Ammon's horn (tissue), 1 donor: ENCODE measurements around the gene LPCAT3.
A peak's percentile ranks its signal among the peaks of the same experiment; 100 is the strongest.

ENCODE experiments used
- DNase-seq: peaks from one replicate; pipeline ENCODE4 v3.0.0-alpha.2; 2016; ENCODE audit warnings: low spot score

The LPCAT3 gene

GRCh38 chr12:6952863-6953441 lies 65.3 kb downstream of the LPCAT3 start:
- no peak for DNase-seq

- DNase-seq = no peak
Measured at GRCh38 chr12:6952121-6952862, 66.0 kb downstream of the LPCAT3 start.

DNA sequence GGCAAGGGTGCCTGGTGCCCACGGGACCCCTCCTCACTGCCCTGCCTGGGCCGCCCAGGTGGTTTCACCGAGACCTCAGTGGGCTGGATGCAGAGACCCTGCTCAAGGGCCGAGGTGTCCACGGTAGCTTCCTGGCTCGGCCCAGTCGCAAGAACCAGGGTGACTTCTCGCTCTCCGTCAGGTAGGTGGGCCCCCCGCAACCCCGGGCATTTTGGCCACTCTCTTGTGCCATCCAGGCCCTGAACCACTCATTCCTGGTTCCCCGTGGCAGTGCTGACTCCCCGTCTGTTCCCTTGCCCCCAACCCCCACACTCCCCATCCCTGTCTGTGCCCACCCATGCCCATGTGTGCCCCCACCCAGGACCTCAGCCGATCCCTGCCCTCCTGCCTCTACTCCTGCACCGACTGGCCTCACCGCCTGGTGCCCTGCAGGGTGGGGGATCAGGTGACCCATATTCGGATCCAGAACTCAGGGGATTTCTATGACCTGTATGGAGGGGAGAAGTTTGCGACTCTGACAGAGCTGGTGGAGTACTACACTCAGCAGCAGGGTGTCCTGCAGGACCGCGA lies 66.6 kb downstream of the LPCAT3 start:
- no peak for DNase-seq

DNA sequence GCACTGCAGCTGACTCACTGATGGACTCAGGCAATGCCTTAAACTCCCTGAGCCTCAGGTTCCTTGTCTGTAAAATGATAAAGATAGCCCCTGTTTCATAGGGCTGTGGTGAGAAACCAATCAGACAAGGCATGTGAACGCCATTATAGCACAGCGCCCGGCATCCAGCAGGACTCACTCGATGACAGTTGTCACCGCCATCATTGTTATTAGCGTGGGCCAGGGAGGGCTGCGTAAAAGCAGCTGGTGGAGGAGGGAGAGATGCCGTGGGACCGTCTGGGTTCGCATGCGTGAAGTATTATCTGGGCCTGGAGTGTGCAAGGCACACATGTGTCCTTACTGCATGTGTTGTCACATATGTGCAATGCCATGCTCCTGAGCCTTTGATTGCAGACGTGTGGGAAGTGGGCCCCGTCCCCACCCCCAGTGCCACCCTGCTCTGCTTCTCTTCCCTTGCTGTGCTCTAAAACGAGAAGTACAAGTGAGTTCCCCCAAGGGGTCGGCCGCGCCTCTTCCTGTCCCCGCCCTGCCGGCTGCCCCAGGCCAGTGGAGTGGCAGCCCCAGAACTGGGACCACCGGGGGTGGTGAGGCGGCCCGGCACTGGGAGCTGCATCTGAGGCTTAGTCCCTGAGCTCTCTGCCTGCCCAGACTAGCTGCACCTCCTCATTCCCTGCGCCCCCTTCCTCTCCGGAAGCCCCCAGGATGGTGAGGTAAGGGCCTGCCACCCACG lies 67.3 kb downstream of the LPCAT3 start, which contains the start of gene PTPN6:
PTPN6 (plus strand) TSS at position 546 of the 730 bp plus-strand sequence; CDS start at position 703, 157 bp downstream.
- DNase-seq = peak; percentile 69

GRCh38 chr12:6950401-6950801 lies 67.9 kb downstream of the LPCAT3 start:
- DNase-seq = no peak

DNA sequence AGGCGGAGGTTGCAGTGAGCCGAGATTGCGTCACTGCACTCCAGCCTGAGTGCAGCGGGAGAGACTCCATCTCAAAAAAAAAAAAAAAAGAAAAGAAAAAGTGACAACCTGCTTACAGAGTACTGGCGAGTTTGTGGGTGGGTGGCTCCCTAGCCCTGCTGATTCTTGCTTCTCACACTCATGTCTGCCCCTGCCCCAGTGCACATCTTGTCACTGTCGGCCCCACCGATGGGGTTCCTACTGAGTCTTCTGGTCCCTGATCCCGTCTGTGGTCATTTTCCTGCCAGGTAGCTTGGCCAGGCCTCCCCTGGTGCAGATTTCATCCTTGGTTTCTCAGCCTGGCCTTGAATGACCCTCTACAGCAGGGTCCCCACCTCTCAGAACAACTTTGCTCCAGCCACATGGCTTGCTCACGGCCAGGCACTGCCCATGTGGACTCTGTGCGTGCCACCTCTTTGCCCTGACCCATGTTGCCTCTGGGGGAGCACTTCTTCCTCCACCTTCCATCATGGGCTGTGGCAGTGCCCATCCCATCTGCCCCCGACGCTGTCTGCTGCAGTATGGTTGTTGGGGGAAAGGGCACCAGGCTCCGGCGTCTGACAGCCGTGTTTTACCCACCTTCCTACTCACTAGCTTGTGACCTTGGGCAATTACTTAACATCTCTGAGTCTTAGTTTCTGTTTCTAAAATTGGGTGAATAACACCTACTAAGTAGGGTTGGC lies 69.2 kb downstream of the LPCAT3 start:
- no peak for DNase-seq

GRCh38 chr12:6947615-6948014 lies 70.7 kb downstream of the LPCAT3 start:
- DNase-seq = no peak

- no peak for DNase-seq
Measured at GRCh38 chr12:6946920-6947374, 71.3 kb downstream of the LPCAT3 start.

GRCh38 chr12:6946033-6946919 lies 72.0 kb downstream of the LPCAT3 start:
- DNase-seq = no peak

DNA sequence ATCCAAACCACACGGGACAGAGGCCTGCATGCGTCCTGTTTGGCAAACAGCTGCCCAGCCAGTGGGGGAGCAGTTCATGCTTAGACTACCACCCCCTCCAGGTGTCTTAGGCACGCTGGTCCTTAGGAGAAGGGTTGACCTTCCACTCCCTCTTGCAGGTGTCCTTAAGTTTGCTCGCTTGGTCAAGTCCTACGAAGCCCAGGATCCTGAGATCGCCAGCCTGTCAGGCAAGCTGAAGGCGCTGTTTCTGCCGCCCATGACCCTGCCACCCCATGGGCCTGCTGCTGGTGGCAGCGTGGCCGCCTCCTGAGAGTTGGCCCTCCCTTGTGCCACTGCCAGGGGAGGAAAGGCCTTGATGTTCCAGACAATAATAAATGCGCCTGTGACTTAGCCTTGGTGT lies 72.7 kb downstream of the LPCAT3 start:
- no peak for DNase-seq

DNA sequence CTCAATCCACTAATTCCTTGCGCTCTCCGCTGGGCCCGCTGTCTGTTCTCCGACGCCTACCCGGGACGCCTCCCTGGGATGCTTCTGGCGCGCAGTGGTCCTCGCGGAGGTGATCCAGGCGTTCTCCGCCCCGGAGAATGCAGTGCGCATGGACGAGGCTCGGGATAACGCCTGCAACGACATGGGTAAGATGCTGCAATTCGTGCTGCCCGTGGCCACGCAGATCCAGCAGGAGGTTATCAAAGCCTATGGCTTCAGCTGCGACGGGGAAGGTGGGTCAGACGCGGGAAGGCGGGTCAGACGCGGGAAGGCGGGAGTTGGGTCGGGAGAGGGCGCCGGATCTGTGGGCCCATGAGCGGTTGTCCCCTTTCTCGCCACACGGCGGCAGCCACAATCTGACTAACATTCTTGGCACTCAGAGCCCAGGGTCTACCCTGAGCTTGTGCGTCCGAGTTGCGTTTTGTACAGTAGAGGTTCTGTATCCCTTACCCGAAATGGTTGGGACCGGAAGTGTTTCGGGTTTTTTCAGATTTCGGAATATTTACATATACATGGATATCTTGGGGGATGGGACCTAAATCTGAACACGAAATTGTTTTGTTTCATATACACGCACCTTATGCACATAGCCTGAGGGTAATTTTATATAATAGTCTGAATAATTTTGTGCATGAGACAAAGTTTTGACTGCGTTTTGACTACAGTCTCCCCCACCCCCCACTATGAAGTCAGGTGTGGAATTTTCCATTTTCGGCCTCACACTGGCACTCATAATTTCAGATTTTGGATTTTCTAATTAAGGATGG lies 73.7 kb downstream of the LPCAT3 start:
- peak; percentile 95 for DNase-seq

DNA sequence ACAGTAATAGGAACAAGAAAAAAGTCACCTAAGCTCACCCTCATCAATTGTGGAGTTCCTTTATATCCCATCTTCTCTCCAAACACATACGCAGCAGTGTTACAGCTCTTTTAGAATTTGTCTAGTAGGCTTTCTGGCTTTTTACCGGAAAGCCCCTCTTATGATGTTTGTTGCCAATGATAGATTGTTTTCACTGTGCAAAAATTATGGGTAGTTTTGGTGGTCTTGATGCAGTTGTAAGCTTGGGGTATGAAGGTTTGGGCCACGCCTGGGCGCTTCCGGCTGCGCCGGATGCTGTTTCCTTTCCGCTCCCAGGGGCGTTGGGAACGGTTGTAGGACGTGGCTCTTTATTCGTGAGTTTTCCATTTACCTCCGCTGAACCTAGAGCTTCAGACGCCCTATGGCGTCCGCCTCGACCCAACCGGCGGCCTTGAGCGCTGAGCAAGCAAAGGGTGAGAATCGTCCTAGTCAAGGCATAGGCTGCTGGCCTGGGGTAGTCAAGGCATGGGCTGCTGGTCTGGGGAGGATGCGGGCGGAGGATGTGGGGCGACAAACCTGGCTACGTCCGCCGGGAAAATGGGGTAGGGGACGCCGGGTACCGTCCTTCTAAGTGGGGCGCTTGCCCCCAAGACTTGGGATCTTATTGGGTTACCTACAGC lies 74.4 kb downstream of the LPCAT3 start, which contains the start of the genes C12orf57 and RNU7-1:
C12orf57 (plus strand) TSS at position 301 of the 659 bp plus-strand sequence; CDS start at position 401, 100 bp downstream.
RNU7-1 (plus strand) TSS at position 95 of the 659 bp plus-strand sequence.
- peak; percentile 70 for DNase-seq

DNA sequence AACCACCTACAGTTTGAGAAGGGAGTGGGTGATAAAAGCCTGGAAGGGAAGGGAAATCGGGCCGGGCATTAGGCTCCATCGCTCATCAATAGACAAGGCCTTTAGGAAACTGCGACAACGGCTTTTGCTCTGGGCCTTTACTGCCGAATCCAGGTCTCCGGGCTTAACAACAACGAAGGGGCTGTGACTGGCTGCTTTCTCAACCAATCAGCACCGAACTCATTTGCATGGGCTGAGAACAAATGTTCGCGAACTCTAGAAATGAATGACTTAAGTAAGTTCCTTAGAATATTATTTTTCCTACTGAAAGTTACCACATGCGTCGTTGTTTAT lies 74.9 kb downstream of the LPCAT3 start:
- peak; percentile 96 for DNase-seq

- no peak for DNase-seq
Measured at GRCh38 chr12:6942331-6942665, 76.0 kb downstream of the LPCAT3 start.

DNA sequence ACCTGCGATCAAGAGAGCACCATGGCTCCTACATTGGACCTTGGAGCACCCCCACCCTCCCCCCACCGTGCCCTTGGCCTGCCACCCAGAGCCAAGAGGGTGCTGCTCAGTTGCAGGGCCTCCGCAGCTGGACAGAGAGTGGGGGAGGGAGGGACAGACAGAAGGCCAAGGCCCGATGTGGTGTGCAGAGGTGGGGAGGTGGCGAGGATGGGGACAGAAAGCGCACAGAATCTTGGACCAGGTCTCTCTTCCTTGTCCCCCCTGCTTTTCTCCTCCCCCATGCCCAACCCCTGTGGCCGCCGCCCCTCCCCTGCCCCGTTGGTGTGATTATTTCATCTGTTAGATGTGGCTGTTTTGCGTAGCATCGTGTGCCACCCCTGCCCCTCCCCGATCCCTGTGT lies 76.5 kb downstream of the LPCAT3 start:
- DNase-seq = no peak

- no peak for DNase-seq
Measured at GRCh38 chr12:6941267-6941666, 77.0 kb downstream of the LPCAT3 start.

DNA sequence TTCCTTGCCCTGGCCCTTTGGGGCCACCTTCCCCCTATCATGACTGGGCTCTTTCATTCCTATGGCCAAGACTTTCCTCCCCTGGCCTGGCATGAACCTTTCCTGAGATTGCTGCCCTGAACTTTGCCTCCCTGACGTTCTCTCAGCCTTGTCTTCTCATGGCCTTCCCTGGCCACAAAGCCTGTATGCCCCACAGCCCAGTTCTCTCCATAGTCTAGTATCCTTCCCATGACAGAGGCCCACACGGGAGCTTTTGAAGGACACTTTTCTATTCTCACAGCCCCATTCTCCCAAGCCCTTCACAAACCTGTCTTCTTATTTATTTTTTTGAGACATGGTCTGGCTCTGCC lies 79.1 kb downstream of the LPCAT3 start:
- no peak for DNase-seq

DNA sequence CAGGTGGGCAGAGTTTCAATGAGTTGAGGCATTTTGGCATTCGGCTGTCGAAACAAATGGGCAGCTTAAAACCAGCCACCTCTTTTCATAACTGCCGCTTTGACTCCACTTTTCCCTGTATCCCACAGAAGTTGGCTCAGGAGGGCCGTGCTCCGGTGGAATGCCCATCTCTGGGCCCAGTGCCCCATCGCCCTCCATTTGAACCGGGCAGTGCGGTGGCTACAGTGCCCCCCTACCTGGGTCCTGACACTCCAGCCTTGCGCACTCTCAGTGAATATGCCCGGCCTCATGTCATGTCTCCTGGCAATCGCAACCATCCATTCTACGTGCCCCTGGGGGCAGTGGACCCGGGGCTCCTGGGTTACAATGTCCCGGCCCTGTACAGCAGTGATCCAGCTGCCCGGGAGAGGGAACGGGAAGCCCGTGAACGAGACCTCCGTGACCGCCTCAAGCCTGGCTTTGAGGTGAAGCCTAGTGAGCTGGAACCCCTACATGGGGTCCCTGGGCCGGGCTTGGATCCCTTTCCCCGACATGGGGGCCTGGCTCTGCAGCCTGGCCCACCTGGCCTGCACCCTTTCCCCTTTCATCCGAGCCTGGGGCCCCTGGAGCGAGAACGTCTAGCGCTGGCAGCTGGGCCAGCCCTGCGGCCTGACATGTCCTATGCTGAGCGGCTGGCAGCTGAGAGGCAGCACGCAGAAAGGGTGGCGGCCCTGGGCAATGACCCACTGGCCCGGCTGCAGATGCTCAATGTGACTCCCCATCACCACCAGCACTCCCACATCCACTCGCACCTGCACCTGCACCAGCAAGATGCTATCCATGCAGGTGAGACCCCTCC lies 79.7 kb downstream of the LPCAT3 start:
- no peak for DNase-seq
